ENCODE results near the gene XYLT1.

Gene XYLT1

DNA sequence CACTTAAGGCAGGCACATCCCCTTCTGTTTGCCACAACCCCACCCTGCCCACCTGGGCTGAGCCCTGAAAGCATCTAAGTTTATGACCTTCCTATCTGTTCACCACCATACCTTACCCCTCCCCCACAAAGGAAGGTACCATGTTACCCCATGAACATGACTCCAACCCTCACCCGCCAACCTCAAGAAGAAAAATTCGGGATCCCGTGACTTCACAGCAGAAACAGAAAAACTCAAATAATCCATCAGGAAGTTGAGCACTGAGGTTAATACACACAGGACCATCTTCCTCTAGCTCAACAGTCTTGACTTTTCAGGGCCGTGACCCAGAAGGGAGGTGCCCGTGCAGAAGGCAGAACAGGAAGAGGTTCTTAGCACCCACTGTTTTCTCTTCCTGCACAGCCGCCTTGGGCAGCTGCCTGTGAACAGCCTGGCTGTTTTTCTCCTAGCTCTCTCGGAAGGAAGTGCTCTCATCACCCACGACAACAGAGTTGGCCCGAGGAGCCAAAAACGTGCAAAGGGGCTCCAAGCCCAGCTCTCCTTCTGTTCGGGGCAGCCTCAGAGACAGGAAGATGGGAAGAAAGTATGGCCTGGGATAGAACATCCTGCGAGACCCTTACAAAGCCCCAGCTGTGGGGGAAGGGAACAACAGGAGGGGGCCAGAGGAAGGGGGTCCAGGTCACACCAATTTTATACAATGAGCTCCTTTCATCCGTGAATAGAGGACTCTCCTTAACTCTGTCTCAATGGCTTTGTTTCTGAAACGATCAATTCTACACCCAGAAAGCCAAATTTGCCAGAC, 101.1 kb downstream of the XYLT1 start:
- no peak for DNase-seq

DNA sequence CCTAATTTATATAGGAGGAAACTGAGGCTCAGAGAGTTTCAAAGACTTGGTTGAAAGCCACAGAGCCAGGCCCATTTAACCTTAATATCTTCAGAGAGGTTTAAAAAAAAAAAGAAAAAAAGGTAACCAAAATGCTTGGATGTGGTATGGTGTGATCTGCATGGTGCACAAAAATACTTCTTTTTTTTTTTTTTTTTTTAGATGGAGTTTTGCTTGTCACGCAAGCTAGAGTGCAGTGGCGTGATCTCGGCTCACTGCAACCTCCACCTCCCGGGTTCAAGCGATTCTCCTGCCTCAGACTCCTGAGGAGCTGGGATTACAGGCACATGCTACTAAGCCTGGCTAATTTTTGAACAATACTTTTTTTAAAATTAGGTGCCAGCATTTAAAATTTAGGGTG, 101.8 kb downstream of the XYLT1 start:
- no peak for DNase-seq

DNA sequence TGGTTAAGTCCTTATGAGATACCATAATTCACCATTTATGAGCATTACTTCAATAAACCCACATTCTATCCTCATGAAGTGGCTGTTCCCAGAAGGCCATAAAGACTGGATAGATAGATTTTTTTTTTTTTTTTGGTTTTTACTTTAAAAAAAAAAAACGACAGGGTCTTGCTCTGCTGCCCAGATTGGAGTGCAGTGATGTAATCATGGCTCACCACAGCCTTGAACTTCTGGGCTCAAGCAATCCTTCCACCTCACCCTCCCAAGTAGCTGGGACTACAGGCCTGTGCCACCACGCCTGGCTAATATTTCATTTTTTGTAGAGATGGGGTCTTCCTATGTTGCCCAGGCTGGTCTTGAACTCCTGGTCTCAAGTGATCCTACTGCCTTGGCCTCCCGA, 102.3 kb downstream of the XYLT1 start:
- DNase-seq, result no peak

DNA sequence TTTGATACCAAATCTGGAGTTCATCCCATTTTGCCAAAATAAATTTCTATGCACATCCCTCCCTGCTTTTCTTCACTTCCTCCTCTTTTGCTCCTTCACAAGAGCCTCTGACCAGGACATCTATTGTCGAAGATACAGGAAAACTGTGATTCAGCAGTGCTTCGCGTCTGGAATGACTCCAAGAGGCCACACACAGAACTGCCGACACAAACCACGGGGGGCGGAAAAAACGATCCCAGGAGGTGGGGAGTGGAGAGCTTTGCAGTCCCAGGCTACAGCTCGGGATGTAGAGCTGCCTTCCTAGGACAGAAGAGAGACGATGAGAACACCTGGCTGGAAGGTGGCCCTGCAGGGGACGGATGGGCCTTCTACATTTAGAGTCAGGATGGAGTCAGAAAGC, 102.8 kb downstream of the XYLT1 start:
- no peak for DNase-seq

DNA sequence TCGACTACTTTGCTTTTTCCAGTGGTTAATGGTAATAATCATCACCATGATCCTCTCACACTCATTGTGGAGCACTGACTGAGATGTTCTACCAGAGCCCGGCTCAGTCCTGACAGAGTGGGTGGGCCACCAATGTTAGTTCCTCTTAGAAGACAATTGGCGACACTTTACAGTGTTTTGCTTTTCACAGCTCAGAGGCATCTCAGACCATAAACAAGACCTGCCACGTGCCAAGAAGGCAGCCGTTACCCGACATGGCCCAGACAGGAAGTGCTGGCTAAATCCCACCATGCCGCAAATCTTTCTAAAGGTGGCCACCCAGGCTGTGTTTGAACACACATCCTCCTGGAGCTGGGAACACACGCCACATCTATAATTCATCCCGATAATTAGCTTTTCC, 103.7 kb downstream of the XYLT1 start:
- no peak for DNase-seq

DNA sequence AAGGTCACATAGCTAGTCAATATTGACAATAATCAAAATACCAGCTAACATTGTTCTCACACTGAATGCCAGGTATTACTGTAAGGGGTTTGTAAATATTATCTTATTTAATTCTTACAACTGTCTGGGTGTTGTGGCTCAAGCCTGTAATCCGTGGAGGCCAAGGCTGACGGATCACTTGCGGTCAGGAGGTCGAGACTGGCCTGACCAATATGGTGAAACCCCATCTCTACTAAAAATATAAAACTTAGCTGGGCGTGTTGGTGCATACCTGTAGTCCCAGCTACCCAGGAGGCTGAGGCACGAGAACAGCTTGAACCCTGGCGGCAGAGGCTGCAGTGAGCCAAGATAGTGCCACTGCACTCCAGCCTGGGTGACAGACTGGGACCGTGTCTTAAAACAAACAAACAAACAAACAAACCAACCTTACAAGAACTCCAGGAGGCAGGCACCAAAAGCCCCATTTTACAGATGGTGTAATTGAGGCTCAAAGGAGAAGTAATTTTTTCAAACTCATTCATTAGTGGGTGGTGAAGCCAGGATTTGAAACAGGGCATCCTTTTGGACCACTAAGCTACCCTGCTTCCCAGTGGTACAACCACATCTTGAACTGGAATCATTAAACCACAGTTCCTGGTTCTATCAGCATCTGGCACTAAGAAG, 104.3 kb downstream of the XYLT1 start:
- no peak for DNase-seq

DNA sequence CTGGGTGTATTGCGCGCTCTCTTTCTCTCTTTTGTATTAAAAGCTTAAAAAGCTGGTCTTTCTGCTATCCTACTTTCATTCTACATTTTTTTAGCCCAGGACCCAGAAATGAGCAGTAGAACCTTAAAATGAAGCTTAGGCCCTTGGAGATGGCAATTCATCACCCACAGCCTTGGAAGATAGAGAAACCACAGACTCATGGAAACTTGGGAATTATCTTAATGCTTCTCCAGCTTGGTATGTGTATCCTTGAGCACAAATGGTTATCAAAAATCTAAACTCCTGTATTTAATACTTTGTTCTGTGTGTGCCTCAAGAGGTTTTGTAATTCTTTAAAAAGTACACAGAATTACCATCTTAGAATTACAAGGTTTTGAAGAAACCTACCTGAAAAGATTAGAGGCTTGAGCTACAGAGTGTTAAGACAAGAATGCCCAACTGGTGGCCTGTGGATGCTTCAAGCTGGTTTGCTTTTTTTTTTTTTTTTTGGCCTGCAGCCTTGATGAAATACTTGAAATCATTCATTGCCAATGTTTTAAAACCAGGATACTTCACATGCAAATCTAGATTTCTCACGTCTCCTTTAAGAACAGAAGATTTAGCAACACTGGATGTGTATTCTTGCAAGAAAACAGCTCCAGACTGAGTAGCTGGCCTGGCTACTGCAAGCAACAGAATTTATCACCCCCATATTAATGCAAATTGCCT, 105.0 kb downstream of the XYLT1 start:
- no peak for DNase-seq

DNA sequence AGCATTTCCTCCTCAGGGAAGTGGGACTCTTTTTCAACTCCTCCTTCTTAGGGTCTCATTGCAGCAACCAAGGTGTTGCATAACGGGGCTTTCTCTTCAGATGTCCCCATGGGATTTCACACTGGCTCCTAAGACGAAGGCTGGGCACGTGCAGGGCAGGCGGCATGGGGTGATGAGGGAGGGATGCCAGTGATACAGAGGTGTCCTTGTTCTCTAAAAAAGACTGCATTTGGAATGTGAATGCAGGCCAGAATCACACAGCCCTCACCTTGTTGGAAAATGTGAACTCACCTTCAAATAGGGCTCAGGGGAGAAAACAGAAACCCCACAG, 105.6 kb downstream of the XYLT1 start:
- no peak for DNase-seq

DNA sequence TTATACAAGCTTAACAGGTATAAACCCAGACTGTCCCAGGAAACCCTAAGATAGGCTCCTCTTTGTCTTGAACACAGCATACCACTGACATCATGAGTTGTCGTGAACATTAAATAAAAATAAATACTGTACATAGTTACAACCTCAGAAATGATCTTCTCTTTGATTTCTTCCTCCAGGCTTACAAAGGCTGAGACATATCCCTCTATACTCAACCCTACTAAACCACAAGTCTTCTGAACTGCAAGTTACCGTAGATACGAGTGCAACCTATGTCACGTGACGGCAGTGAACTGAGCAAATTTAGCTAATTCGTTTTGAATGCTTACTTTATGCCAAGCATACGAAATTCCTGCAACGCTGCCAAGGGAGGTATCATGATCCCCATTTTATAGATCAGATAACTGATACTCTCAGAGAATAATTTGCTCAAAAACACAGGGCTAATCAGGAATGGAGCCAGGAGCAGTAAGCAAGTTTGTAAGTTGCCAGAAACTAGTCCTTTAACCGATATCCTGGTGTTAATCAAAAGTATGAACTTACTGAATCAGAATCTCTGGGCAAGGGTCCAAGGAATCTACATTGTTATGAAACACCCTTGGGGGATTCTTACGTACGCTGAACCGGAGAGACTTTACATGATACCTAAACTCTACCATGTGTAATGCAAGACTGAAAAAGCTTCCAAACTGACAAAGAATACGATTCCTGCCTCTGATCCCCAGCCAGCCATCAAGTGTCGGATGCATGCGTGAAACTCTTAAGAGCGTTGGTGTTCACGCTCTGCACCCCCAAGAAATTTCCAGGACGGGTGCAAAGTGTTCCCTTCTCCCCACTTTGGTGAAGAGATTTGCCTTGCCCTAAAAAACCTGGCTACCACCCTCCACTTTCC, 106.2 kb downstream of the XYLT1 start:
- no peak for DNase-seq

DNA sequence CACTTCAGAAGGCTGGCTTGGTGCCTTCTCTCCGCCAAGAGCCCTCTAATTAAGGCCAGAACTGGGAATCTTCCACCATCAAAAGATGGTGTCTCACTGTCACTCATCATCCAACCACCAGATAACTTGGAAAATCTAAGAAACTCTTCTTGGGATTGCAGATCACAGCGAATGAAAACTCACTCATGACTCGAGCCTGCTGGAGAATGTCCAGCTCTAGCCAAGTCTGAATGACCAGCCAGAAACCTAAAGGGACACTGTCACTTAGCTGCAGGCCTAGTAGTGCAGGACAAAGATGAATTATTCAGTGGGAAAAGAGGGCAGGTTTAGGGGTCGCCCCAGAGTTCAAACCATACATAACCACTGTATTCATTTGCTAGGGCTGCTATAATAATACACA, 107.8 kb downstream of the XYLT1 start:
- DNase-seq, result no peak

DNA sequence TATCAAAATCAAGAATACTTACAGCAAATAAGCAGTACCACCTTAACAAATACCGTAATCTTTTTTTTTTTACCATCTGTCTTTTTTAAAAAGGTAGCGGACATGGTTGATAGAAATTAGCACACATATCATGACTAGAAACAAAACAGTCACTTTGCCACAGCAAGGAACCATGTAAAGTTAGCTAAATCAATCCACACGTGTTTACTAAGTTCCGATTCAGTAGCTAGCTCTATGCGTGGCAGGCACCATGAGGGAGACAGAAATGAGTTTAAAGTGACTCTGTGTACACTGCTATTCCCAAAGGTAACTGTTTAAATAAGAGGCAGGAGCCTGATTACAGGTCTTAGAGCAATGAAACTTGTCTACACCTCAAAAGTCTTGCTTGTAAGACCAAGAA, 108.6 kb downstream of the XYLT1 start:
- DNase-seq, result no peak

DNA sequence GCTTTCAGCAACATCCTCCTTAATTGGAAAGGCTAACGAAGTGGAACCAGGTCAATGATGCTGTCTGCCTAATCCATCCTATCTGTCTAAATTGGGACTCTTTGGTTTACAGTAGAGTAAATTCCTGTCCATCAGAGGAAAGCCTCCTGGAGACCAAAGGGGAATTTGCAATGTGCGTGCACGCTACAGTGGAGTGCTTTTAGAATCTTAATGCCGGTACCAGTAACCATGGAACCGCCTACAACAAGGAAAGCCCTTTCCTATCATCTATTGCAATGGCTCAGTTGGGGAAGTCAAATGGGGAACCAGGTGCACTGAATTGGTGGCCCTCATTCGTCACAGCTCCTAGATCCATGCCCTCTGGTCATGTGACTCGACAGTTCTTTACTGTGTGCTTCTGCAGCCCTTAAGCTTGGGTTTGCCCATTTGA, 110.1 kb downstream of the XYLT1 start:
- DNase-seq, result no peak

DNA sequence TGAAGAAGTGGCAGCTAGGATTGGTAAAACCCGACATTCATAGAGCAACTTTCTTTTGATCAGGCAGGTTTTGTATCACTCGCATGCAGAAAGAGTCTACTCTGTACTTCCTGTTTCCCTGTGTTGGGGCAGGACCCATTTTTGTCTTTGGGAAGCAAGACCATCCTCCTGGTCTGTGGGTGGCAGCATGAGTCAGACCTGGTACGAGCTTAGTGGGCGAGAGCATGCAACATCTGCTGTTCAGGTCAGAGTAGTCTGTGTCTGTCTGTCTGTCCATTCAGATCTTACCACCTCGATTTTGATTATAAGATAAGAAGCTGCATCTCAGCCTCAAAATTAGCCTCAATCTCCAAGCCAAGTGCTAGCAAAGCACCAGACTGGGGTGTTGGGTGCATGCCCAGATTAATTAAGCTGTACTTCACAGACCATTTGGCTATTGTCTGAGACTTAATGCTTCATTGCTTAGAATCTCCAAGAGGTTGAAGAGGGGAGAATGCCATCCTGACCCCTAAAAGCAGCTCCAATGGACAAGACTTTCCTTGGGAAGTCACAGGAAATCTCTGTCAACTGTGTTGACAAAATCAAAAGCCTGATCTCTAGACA, 110.9 kb downstream of the XYLT1 start:
- DNase-seq, result no peak

DNA sequence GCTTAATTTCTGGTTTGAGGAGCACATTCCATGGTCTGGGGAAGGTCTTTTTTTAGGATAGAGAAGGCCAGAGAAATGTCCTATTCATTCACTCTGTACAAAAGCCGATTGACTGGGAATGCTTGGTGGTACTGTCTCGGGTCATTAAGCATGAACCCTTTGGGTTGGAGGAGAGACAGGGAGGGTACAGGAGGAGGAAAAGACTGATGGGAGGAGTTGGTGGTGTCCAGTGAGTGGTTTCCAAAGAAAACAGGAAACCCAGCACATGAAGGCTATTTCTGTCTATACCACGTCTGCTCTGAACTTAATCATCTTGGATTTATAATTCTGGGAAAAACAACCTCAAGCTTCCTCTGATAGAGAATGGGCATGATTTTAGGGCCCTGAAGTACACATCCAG, 111.9 kb downstream of the XYLT1 start:
- no peak for DNase-seq

DNA sequence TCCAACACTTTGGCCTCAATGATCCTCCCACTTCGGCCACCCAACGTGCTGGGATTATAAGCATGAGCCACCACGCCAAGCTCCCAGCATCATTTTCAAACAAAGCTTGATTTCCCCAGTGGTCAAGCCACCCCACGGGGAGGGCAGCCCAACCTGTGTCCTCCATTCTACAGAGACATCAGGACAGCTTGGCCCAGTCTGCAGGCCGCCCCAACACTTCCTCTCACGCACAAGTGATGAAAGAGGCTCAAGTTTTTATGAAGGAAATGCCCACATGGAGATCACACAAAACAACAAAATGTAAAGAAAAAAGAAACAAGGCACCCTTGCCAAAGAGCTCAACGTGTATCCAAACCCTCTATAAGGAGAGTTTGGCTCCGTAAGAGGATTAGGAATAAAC, 112.4 kb downstream of the XYLT1 start:
- no peak for DNase-seq

DNA sequence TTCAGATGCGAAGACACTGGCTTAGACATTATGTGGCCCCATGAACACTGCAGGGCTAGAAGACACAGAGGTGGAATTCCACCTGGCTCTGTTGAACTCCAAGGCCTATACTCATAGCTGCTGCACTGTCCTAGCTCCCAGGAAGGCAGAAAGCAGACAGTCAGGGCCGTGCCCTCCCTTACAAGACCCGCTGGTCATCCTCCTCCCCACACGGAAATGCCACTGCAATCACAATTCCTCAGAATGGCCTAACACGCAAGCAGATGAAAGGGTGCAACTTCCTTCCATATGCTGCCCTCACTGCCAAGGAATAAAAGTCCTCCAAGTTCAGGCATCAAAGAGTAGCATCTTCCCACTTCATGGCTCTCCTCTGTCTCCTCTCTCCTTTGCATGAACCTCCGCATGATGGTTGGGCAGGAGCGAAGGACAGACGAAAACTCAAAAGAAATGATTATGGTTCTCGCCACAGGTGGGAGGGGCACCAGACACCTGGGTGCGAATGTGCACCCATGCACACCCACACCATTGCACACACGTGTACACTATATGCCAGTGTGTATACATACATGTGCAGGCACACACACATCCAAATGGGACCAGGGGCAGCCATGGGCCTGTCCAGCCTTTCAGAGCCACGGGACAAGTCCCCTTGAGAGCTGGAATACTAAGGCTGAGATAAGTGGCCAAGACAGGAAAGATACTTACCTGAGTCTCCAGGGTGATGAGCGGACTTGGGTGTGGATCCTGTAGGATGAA, 113.3 kb downstream of the XYLT1 start:
- no peak for DNase-seq

DNA sequence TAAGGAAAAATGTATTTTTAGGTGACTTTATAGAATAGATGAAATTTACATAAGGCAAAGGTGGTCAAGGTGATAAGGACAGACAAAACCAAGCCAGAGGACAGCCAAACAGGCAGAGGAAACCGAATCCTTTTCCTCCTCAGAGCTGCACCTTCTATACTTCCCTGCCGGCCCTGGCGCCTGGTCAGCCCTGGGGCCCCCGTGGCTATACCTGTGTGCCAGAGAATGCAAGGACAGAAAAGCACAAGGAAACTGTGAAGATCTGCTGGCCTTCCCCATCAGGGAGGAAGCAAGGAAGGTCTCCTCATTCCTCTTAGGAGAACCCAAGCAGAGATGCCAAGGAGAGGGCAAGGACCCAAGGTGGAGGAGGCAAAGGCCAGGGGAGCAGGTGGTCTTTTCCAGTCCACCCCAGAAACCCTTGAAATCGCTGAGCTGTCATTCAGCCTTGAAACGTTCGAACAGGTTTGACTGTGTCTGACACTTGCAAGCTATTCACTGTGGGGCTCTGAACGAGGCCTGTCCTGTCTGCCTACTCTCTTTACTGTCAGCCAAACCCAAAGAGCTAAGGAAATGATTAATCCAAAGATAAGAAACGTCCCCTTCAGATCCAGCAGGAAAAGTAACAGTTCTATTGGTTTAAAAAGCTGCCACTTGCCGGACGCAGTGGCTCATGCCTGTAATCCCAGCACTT, 114.4 kb downstream of the XYLT1 start:
- DNase-seq, result no peak

DNA sequence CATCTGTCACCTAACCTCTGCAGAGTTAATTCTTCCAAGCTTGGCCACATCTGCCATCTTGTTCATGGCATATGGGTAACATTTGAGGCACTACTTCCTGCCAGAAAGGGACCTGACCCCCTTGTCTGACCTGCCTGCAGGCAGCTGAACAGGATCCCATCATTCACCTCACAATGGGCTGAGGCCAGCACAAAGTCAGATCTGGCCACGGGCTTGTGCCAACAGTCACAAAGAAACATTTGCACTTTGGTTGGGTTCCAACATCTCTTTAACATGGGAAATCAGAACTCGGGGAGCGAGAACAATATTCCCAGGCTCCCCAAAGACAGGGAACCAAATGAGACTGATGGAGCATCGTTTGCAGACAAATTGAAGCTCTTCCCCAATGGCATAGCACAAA, 116.1 kb downstream of the XYLT1 start:
- DNase-seq, result no peak

DNA sequence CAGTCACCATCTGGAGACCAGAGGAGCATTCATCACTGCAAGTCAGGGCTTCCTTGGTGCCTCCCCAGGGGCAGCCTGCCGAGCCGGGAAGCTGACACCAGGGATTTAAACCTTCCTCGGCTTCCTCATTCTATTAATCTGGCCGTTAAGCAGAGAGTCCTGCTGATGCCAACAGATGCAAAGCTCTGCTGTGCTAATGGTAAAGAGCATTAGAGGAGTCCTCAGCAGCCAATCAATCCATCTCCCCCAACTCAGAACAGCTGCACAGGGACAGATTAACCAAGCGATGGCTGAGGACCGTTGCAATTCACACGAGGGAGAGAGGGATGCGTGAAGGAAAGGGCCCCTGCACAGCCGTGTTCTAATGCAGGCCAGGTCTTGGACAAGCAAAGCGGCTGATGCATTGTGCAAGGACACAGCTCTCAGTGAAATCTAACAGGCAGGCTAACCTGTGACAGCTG, 116.6 kb downstream of the XYLT1 start:
- no peak for DNase-seq

DNA sequence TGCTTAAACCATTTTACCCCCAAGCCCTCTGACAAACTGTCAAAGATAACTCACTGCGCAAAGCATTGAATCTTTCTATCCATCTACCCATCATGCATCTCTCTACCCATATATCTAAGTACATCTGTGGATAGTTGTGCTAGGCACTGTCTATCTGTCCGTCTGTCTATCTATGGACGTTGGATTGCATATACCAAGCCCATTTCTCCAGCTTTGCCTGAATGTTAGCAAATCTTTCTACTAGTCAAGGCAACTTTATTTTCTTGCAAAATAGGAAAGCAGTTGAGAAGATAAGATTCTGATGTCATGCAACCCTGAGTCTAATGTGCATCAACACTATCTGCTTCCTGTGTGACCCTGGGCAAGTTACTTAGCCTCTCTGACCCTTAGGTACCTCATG, 117.2 kb downstream of the XYLT1 start:
- no peak for DNase-seq

DNA sequence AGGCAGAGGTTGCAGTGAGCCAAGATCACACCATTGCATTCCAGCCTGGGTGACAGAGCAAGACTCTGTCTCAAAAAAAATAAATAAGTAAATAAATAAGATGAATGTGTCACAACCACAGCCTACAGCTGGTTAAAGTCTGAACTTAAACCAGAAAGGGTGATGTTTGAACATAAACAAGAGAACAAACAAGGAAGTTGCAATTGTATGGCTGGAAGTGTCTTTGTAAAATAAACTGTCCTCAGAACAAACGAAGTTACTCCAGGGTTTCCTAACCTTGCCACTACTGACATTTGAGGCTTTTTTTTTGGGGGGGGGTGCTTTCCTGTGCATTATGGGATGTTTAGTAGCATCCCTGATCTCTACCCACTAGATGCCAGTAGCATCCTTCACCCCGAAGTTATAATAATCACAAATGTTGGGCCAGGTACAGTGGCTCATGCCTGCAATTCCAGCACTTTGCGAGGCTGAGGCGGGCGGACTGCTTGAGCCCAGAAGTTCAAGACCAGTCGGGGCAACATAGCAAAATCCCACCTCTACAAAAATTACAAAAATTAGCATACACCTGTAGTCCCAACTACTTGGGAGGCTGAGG, 119.2 kb downstream of the XYLT1 start:
- DNase-seq, result no peak

Measured in activated gamma-delta T cell (primary cell).